Trophoblast cell (in vitro differentiated cells and primary cell): ENCODE results near the gene SPATA24.
A peak's percentile ranks its signal among the peaks of the same experiment; 100 is the strongest.

Experiments
- DNase-seq, 2 donors: peaks; one replicate each; pipeline ENCODE4 v3.0.0-alpha.2; 2016
- H2AFZ ChIP-seq: 2 replicates; pipeline ENCODE4 v1.6.1; 2013; ENCODE audit warnings: low read length, moderate library complexity, mild to moderate bottlenecking; ENCODE audit not compliant: insufficient read depth, poor library complexity
- H2AK5ac ChIP-seq: 2 replicates; pipeline ENCODE4 v1.6.1; 2013; ENCODE audit warnings: mild to moderate bottlenecking, low read length
- H2BK120ac ChIP-seq: 2 replicates; pipeline ENCODE4 v1.6.1; 2013; ENCODE audit warnings: low read length, mild to moderate bottlenecking, moderate library complexity; ENCODE audit not compliant: insufficient read depth, poor library complexity
- H2BK12ac ChIP-seq: 2 replicates; pipeline ENCODE4 v1.6.1; 2013; ENCODE audit warnings: mild to moderate bottlenecking, low read length, moderate library complexity
- H2BK5ac ChIP-seq: 2 replicates; pipeline ENCODE4 v1.6.1; 2013; ENCODE audit warnings: low read length, low read depth, moderate library complexity, mild to moderate bottlenecking; ENCODE audit not compliant: poor library complexity
- H3K14ac ChIP-seq: 2 replicates; pipeline ENCODE4 v1.6.1; 2013; ENCODE audit warnings: mild to moderate bottlenecking, low read length
- H3K18ac ChIP-seq: 2 replicates; pipeline ENCODE4 v1.6.1; 2013; ENCODE audit warnings: mild to moderate bottlenecking, low read length
- H3K23ac ChIP-seq: 2 replicates; pipeline ENCODE4 v1.6.1; 2013; ENCODE audit warnings: low read length
- H3K27ac ChIP-seq: 2 replicates; pipeline ENCODE4 v1.5.1; 2013; ENCODE audit warnings: low read depth, mild to moderate bottlenecking, inconsistent platforms, low read length, moderate library complexity
- H3K27me3 ChIP-seq: 2 replicates; pipeline ENCODE4 v1.6.1; 2013; ENCODE audit warnings: inconsistent platforms, mild to moderate bottlenecking, low read length, moderate library complexity; ENCODE audit not compliant: insufficient read depth
- H3K36me3 ChIP-seq, 2 experiments: 1 replicate in 1 of 2; 2 replicates in 1 of 2; pipeline ENCODE4 v1.6.1; 2013; ENCODE audit warnings: low read length in 2 of 2, mild to moderate bottlenecking in 2 of 2, moderate library complexity in 1 of 2; ENCODE audit not compliant: insufficient read depth in 2 of 2, control insufficient read depth in 1 of 2
- H3K4ac ChIP-seq: 2 replicates; pipeline ENCODE4 v1.6.1; 2013; ENCODE audit warnings: low read depth, mild to moderate bottlenecking, low read length, moderate library complexity
- H3K4me1 ChIP-seq, 2 experiments: 1 replicate in 1 of 2; 2 replicates in 1 of 2; pipeline ENCODE4 v1.6.1; 2013; ENCODE audit warnings: low read length in 2 of 2, mild to moderate bottlenecking in 2 of 2, moderate library complexity in 1 of 2; ENCODE audit not compliant: insufficient read depth in 2 of 2, control insufficient read depth in 1 of 2
- H3K4me2 ChIP-seq: 2 replicates; pipeline ENCODE4 v1.6.1; 2013; ENCODE audit warnings: inconsistent platforms, mild to moderate bottlenecking, low read length, moderate library complexity
- H3K4me3 ChIP-seq: 2 replicates; pipeline ENCODE4 v1.5.1; 2013; ENCODE audit warnings: mild to moderate bottlenecking, low read depth, low read length, inconsistent platforms
- H3K79me1 ChIP-seq: one replicate; pipeline ENCODE4 v1.6.1; 2013; ENCODE audit warnings: low read length
- H3K79me2 ChIP-seq: 2 replicates; pipeline ENCODE4 v1.6.1; 2013; ENCODE audit warnings: low read length, mild to moderate bottlenecking; ENCODE audit not compliant: control insufficient read depth, insufficient read depth, poor library complexity
- H3K9ac ChIP-seq: 2 replicates; pipeline ENCODE4 v1.6.1; 2013; ENCODE audit warnings: mild to moderate bottlenecking, low read length
- H3K9me3 ChIP-seq: 2 replicates; pipeline ENCODE4 v1.6.1; 2013; ENCODE audit warnings: low read depth, mild to moderate bottlenecking, control low read depth, inconsistent platforms, low read length; ENCODE audit not compliant: insufficient read depth
- H4K12ac ChIP-seq: 2 replicates; pipeline ENCODE4 v1.6.1; 2013; ENCODE audit warnings: low read depth, mild to moderate bottlenecking, low read length, moderate library complexity
- H4K8ac ChIP-seq: 2 replicates; pipeline ENCODE4 v1.6.1; 2013; ENCODE audit warnings: low read depth, mild to moderate bottlenecking, low read length, moderate library complexity
- H4K91ac ChIP-seq: one replicate; pipeline ENCODE4 v1.6.1; 2013; ENCODE audit warnings: low read depth, mild to moderate bottlenecking, low read length, moderate library complexity
- WGBS: extraction: QIAGEN DNeasy Blood & Tissue Kit; methylation state at CpG from one replicate; pipeline ENCODE4 v1.1.7; 2013; ENCODE audit warnings: missing lambda C conversion rate; ENCODE audit not compliant: insufficient read length, insufficient coverage; ENCODE audit errors: extremely low coverage; 5-methylcytosine and 5-hydroxymethylcytosine counted together

Gene SPATA24

DNA sequence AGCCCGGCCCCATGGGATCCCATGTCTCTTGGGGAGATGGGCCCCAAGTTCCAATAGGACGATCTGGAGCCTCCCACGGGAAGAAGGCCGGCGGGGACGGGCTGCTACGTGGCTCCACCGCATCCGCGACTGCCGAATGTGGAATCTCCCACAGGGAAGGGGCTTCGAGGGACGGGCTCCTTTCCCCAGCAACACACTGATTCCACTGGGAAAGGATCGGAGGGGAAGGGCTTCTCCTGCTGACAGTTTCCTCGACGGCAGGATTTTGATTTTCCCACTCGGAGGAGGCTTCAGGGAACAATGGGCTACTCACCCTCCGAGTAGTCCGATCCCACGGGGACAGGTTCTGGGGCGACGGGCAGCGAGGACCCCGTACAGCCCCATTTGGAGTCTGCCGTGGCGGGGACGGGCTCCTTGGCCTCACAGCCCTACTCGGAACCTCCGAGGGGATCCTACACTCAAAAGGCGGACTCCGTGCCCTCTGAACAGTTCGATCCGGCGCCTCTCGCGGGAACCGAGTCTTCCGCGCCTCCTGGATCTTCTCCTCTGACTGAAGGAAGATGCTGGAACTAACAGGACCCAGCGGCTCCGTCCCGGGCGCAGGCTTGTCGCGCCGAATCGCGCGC lies 10.3 kb downstream of the SPATA24 start:
- Histone ChIP-seq H3K79me1 (no peaks in the 10 kb centered on the region), H4K12ac (no peak overlapping the region), H3K4ac (no peak overlapping the region), H4K91ac (no peak overlapping the region), H3K14ac (peak overlapping the region; percentile 1), H3K79me2 (peaks cover 5% of the 10 kb centered on the region), H3K27me3 (peaks cover 32% of the 10 kb centered on the region), H3K4me1 (peaks cover 19 to 24% of the 10 kb centered on the region in 2 experiments), H3K9ac (no peak overlapping the region), H3K4me3 (peak overlapping the region; percentile 38), H3K9me3 (peaks cover 2% of the 10 kb centered on the region), H4K8ac (no peak overlapping the region), H3K23ac (no peak overlapping the region), H2AK5ac (no peak overlapping the region), H3K36me3 (no peaks in the 10 kb centered on the region), H3K18ac (no peak overlapping the region), H2BK5ac (no peak overlapping the region), H3K27ac (no peak overlapping the region), H2BK12ac (no peak overlapping the region), H2AFZ (peak overlapping the region; percentile 93), H2BK120ac (no peak overlapping the region), H3K4me2 (peak overlapping the region; percentile 64)
- no CpG with 5 or more reads among the region's 49 CpGs for WGBS
- DNase-seq = no peak

GRCh38 chr5:139392678-139393496 lies 11.0 kb downstream of the SPATA24 start:
- Histone ChIP-seq H2AFZ (peak overlapping the region; percentile 93), H3K4me3 (peak overlapping the region; percentile 59), H3K36me3 (no peaks in the 10 kb centered on the region), H3K18ac (peak overlapping the region; percentile 60), H3K4me2 (peak overlapping the region; percentile 64), H3K27me3 (peaks cover 32% of the 10 kb centered on the region), H3K79me1 (no peaks in the 10 kb centered on the region), H2BK120ac (peak overlapping the region; percentile 30), H3K4ac (no peak overlapping the region), H3K27ac (no peak overlapping the region), H3K9ac (peak overlapping the region; percentile 53), H4K91ac (peak overlapping the region; percentile 44), H3K14ac (peak overlapping the region; percentile 1), H2BK5ac (no peak overlapping the region), H3K9me3 (peaks cover 2% of the 10 kb centered on the region), H3K4me1 (peaks cover 19 to 25% of the 10 kb centered on the region in 2 experiments), H2AK5ac (no peak overlapping the region), H4K8ac (peak overlapping the region; percentile 91), H3K23ac (no peak overlapping the region), H3K79me2 (peaks cover 5% of the 10 kb centered on the region), H4K12ac (peak overlapping the region; percentile 58), H2BK12ac (no peak overlapping the region)
- WGBS = no CpG with 5 or more reads among the region's 77 CpGs
- peak in 1 of 2 donors; percentile 26 for DNase-seq

- Histone ChIP-seq H3K79me2 (peaks cover 5% of the 10 kb centered on the region), H2BK5ac (no peak overlapping the region), H2AK5ac (no peak overlapping the region), H2BK120ac (peak overlapping the region; percentile 18), H3K9me3 (peaks cover 2% of the 10 kb centered on the region), H2AFZ (peak overlapping the region; percentile 93), H3K79me1 (no peaks in the 10 kb centered on the region), H3K23ac (no peak overlapping the region), H3K36me3 (no peaks in the 10 kb centered on the region), H3K4me1 (peaks cover 19 to 28% of the 10 kb centered on the region in 2 experiments), H3K4ac (no peak overlapping the region), H3K9ac (no peak overlapping the region), H2BK12ac (no peak overlapping the region), H3K4me3 (peak overlapping the region; percentile 39), H3K27me3 (peaks cover 32% of the 10 kb centered on the region), H3K4me2 (peak overlapping the region; percentile 64), H3K27ac (no peak overlapping the region), H4K8ac (peak overlapping the region; percentile 68), H4K91ac (peak overlapping the region; percentile 44), H4K12ac (peak overlapping the region; percentile 27), H3K18ac (peak overlapping the region; percentile 17), H3K14ac (no peak overlapping the region)
- DNase-seq = no peak
- WGBS = no CpG with 5 or more reads among the region's 36 CpGs
Measured at GRCh38 chr5:139392324-139392677, 11.6 kb downstream of the SPATA24 start.

DNA sequence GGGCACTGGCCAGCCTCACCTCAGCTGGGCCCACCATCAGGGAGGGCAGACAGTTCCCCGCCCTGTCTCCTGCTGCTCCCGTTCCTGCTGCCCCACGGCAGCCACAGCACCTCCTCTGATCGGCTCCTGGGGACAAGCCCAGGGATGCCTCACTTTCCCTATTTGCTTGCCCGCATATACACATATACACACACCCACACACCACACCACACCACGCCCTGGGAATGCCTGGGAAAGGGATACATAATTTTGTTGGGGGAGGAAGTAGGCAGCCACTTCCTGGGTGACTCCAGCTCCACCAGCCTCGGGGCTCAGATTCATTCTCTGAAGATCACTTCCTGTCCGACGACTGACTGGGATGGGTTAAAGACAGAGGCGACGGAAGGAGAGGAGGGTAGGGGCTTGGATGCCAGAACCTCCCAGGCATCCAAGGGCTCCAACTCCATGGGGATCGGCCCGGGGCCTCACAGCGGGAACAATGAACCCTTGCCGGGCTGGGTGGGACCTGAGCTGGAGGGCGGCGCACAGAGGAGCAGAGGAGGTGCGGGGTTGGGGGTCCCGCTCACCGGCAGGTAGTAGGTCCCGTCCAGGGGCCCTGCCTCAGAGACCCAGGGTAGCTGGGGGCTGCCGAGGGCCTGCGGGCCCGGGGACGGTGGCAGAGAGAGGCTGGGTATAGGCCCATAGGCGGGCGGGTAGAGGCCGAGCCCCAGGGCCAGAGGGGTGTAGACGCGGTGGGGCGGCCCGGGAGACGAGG lies 12.1 kb downstream of the SPATA24 start:
- WGBS = no CpG with 5 or more reads among the region's 33 CpGs

More for the DNA sequence above, 12.1 kb downstream of the SPATA24 start:
- H2AK5ac ChIP-seq = no peak overlapping the region
- H3K23ac ChIP-seq = no peak overlapping the region
- no peak overlapping the region for H2BK12ac ChIP-seq
- peaks cover 2% of the 10 kb centered on the region for H3K9me3 ChIP-seq
- no peak for DNase-seq
- no peak overlapping the region for H3K18ac ChIP-seq
- H3K4me2 ChIP-seq = peak overlapping the region; percentile 64
- peak overlapping the region; percentile 44 for H4K91ac ChIP-seq
- H3K14ac ChIP-seq = no peak overlapping the region
- H3K4me3 ChIP-seq = no peak overlapping the region
- H3K4ac ChIP-seq = no peak overlapping the region
- peak overlapping the region; percentile 68 for H4K8ac ChIP-seq
- H3K27me3 ChIP-seq = peaks cover 32% of the 10 kb centered on the region
- H3K4me1 ChIP-seq = peaks cover 19 to 28% of the 10 kb centered on the region in 2 experiments
- H3K9ac ChIP-seq = no peak overlapping the region
- peak overlapping the region; percentile 27 for H4K12ac ChIP-seq
- peaks cover 5% of the 10 kb centered on the region for H3K79me2 ChIP-seq
- no peak overlapping the region for H2BK5ac ChIP-seq
- H3K27ac ChIP-seq = no peak overlapping the region
- peak overlapping the region; percentile 18 for H2BK120ac ChIP-seq
- no peaks in the 10 kb centered on the region for H3K36me3 ChIP-seq
- no peaks in the 10 kb centered on the region for H3K79me1 ChIP-seq
- peak overlapping the region; percentile 93 for H2AFZ ChIP-seq
